Esophagus muscularis mucosa (tissue), 3 donors: ENCODE results near the gene SCYL3.
A peak's percentile ranks its signal among the peaks of the same experiment; 100 is the strongest.

Experiments
- POLR2A ChIP-seq: fragments of 450-650 bp; IDR thresholded peaks from one replicate; pipeline ENCODE4 v1.6.1; 2017; ENCODE audit warnings: antibody characterized with exemption, moderate library complexity, mild to moderate bottlenecking, low read depth
- TF ChIP-seq, protein P1 (sequence below), 3 experiments: fragments of 200-600 bp in 2 of 3; fragments of 450-650 bp in 1 of 3; sonication (generic) in 2 of 3; IDR thresholded peaks; one replicate each; pipeline ENCODE4 v1.5.1; 2017 to 2019; ENCODE audit warnings: antibody characterized with exemption in 3 of 3, mild to moderate bottlenecking in 2 of 3, moderate library complexity in 1 of 3

DNA sequence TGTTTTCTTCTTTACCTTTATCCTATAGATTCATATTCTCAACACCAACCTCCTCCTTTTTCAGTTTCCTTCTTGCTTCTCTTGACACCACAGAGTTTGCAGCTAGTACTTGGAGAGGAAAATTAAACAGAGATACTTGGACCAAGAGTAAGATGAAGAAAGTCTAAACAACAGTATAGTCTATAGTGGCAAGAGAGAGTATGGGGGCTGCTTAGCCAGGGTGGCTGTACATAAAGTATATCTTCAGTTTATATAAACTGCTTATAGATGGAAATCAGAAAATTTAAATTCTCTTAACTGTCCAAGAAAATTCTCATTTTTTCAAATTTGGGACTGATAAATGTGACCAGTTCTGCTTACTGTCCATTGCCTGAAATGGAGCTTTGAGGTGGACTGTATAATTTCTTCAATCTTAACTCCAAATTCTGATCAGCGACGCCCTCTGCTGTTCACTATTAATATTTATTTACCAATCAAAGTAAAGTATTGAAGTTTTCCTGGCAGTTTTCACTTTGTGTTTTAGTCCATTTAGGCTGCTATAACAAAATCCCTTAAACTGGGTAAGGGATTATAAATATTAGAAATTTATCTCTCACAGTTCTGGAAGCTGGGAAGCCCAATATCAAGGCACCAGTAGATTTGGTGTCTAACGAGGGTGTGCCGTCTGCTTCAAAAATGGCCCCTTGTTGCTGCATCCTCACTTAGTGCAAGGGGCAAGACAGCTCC lies 84.2 kb downstream of the SCYL3 start:
- no peak for TF ChIP-seq POLR2A
- TF ChIP-seq, protein P1, sequence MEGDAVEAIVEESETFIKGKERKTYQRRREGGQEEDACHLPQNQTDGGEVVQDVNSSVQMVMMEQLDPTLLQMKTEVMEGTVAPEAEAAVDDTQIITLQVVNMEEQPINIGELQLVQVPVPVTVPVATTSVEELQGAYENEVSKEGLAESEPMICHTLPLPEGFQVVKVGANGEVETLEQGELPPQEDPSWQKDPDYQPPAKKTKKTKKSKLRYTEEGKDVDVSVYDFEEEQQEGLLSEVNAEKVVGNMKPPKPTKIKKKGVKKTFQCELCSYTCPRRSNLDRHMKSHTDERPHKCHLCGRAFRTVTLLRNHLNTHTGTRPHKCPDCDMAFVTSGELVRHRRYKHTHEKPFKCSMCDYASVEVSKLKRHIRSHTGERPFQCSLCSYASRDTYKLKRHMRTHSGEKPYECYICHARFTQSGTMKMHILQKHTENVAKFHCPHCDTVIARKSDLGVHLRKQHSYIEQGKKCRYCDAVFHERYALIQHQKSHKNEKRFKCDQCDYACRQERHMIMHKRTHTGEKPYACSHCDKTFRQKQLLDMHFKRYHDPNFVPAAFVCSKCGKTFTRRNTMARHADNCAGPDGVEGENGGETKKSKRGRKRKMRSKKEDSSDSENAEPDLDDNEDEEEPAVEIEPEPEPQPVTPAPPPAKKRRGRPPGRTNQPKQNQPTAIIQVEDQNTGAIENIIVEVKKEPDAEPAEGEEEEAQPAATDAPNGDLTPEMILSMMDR (IDR thresholded peaks at IDR 0.05) = peak; percentile 34 to 52 (median 41)
